MCF 10A (cell line): ENCODE data around the gene ZNF433. TPM values are rescaled to one million over a fixed set of nuclear protein-coding genes. Genes with fewer than 3 reads are reported as not detected.

ENCODE experiments used
- BruUV-seq: library from RNA; stranded (reverse); fragments of 400-500 nt; replicated peaks from 2 replicates; lab custom pipeline; 2021; lab: Mats Ljungman, UMichigan
- CTCF ChIA-PET: fragments of 300-600 bp; sonication (Branson Sonifier 250); formaldehyde crosslinking; extraction: SDS; loops from one replicate; lab custom pipeline; 2021; ENCODE audit warnings: antibody characterized with exemption, inconsistent platforms; lab: Yijun Ruan, JAX
- POLR2A ChIA-PET: fragments of 300-600, 350-650 bp; sonication (Branson Sonifier 250); formaldehyde crosslinking; extraction: SDS; loops from one replicate; lab custom pipeline; 2020; ENCODE audit warnings: antibody characterized with exemption, inconsistent platforms; lab: Yijun Ruan, JAX
- DNase-seq: peaks from one replicate; pipeline ENCODE4 v3.0.0-alpha.2; 2018; ENCODE audit not compliant: unreplicated experiment
- H3K27ac Mint-ChIP-seq: one replicate; pipeline ENCODE4 v1.8.0; 2022; ENCODE audit warnings: mild to moderate bottlenecking, low read depth, mixed read lengths; ENCODE audit not compliant: unreplicated experiment
- H3K27me3 Mint-ChIP-seq: one replicate; pipeline ENCODE4 v1.8.0; 2022; ENCODE audit warnings: mixed read lengths; ENCODE audit not compliant: insufficient read depth, unreplicated experiment
- H3K36me3 Mint-ChIP-seq: one replicate; pipeline ENCODE4 v1.8.0; 2022; ENCODE audit warnings: mild to moderate bottlenecking, moderate library complexity, mixed read lengths; ENCODE audit not compliant: insufficient read depth, unreplicated experiment
- H3K4me1 Mint-ChIP-seq: one replicate; pipeline ENCODE4 v1.8.0; 2022; ENCODE audit warnings: mixed read lengths; ENCODE audit not compliant: insufficient read depth, unreplicated experiment
- H3K4me3 Mint-ChIP-seq: one replicate; pipeline ENCODE4 v1.8.0; 2022; ENCODE audit warnings: mild to moderate bottlenecking, moderate library complexity, mixed read lengths; ENCODE audit not compliant: unreplicated experiment
- H3K9me3 Mint-ChIP-seq: one replicate; pipeline ENCODE4 v1.8.0; 2022; ENCODE audit warnings: mixed read lengths; ENCODE audit not compliant: unreplicated experiment
- intact Hi-C: fragments of 100-400 bp; cut with micrococcal nuclease; formaldehyde crosslinking; loops from 2 replicates; pipeline ENCODE4 v1.14.1; 2022
- total RNA-seq: library from RNA; stranded (reverse); gene quantifications from 2 replicates; pipeline ENCODE4 v1.2.3, GENCODE V29; 2022
- TF ChIP-seq, protein P1 (sequence below): fragments of 200-600 bp; IDR thresholded peaks from one replicate; pipeline ENCODE4 v1.8.0; 2022; ENCODE audit warnings: antibody characterized with exemption, mild to moderate bottlenecking; ENCODE audit not compliant: unreplicated experiment

ZNF433 gene
- total RNA-seq, 1 experiment from 2014 or later: 1.3 TPM

GRCh38 chr19:11987405-11988281 lies 47.8 kb downstream of the ZNF433 start:
- Mint-ChIP-seq H3K4me3 (peak overlapping the region; percentile 80), H3K4me1 (no peaks in the 10 kb centered on the region), H3K27me3 (no peaks in the 10 kb centered on the region), H3K9me3 (peaks cover 10% of the 10 kb centered on the region), H3K27ac (peak overlapping the region; percentile 20), H3K36me3 (no peaks in the 10 kb centered on the region)
- intact Hi-C loops: loop anchor here (1.0 to 5.0 kb wide), 5 partner anchors 64 to 330 kb away; partner anchors contain the start of gene ZNF440
- CTCF ChIA-PET: interaction anchor here (0.6 to 9.4 kb wide), 22 partner anchors 10 to 406 kb away, joined by 3 to 142 read pairs (median 3); partner anchors contain the start of genes ZNF20, ZNF491 and ZNF700
- TF ChIP-seq, protein P1, sequence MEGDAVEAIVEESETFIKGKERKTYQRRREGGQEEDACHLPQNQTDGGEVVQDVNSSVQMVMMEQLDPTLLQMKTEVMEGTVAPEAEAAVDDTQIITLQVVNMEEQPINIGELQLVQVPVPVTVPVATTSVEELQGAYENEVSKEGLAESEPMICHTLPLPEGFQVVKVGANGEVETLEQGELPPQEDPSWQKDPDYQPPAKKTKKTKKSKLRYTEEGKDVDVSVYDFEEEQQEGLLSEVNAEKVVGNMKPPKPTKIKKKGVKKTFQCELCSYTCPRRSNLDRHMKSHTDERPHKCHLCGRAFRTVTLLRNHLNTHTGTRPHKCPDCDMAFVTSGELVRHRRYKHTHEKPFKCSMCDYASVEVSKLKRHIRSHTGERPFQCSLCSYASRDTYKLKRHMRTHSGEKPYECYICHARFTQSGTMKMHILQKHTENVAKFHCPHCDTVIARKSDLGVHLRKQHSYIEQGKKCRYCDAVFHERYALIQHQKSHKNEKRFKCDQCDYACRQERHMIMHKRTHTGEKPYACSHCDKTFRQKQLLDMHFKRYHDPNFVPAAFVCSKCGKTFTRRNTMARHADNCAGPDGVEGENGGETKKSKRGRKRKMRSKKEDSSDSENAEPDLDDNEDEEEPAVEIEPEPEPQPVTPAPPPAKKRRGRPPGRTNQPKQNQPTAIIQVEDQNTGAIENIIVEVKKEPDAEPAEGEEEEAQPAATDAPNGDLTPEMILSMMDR: no peak
- DNase-seq: peak; percentile 88
- TSS peak; percentile 95 for BruUV-seq
- POLR2A ChIA-PET: interaction anchor here (0.6 to 4.9 kb wide), 8 partner anchors 20 to 812 kb away, joined by 3 to 67 read pairs (median 4); partner anchors contain the start of genes ZNF136, ZNF20 and ZNF700

DNA sequence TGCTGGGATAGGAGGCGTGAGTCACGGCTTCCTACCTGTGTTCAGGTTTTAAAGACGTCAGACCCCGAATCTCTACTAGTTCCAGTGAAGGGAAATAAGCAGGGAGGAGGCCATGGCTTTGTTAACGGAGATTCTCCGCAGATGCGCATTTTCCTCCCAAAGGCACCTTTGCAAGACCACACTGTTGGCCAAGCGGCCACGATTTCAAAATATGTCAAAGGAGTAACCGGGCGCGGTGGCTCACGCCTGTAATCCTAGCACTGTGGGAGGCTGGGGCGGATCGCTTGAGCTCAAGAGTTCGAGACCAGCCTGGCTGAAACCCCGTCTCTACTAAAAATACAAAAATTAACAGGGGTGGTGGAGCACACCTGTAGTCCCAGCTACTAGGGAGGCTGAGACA lies 48.7 kb downstream of the ZNF433 start:
- CTCF ChIA-PET: interaction anchor here (0.7 to 9.4 kb wide), 6 partner anchors 29 to 253 kb away, joined by 4 to 142 read pairs (median 6); partner anchors contain the start of genes ZNF491 and ZNF700
- no TSS peak for BruUV-seq
- Mint-ChIP-seq H3K9me3 (peaks cover 13% of the 10 kb centered on the region), H3K36me3 (no peaks in the 10 kb centered on the region), H3K27ac (no peak overlapping the region), H3K27me3 (no peaks in the 10 kb centered on the region), H3K4me1 (no peaks in the 10 kb centered on the region), H3K4me3 (no peak overlapping the region)
- POLR2A ChIA-PET: interaction anchor here (1.0 to 4.9 kb wide), 3 partner anchors 19 to 154 kb away, joined by 4 to 67 read pairs (median 24); partner anchors contain the start of genes ZNF20 and ZNF700
- TF ChIP-seq, protein P1: no peak
- DNase-seq: no peak
- intact Hi-C loops: loop anchor here (5.0 kb wide), 2 partner anchors 174 to 329 kb away; partner anchors contain the start of gene ZNF440

GRCh38 chr19:11984986-11985385 lies 50.5 kb downstream of the ZNF433 start:
- intact Hi-C loops: loop anchor here (5.0 kb wide), 2 partner anchors 173 to 328 kb away; partner anchors contain the start of gene ZNF440
- CTCF ChIA-PET: interaction anchor here (0.5 to 9.4 kb wide), 5 partner anchors 63 to 449 kb away, joined by 4 to 142 read pairs (median 5); partner anchors contain the start of gene ZNF700

More at GRCh38 chr19:11984986-11985385, 50.5 kb downstream of the ZNF433 start:
- POLR2A ChIA-PET: no interaction called here
- TF ChIP-seq, protein P1: no peak
- Mint-ChIP-seq H3K27me3 (no peaks in the 10 kb centered on the region), H3K4me1 (no peaks in the 10 kb centered on the region), H3K4me3 (no peak overlapping the region), H3K27ac (no peak overlapping the region), H3K9me3 (peaks cover 7% of the 10 kb centered on the region), H3K36me3 (no peaks in the 10 kb centered on the region)
- no TSS peak for BruUV-seq
- DNase-seq: no peak
